ENCODE measurements around the gene BCL7B.
A peak's percentile ranks its signal among the peaks of the same experiment; 100 is the strongest.
"Not testable (repeated sequence)": the region's sequence is repeated elsewhere in the genome, so short reads cannot be mapped to it uniquely, and the experiment has no call there.

Gene BCL7B

DNA sequence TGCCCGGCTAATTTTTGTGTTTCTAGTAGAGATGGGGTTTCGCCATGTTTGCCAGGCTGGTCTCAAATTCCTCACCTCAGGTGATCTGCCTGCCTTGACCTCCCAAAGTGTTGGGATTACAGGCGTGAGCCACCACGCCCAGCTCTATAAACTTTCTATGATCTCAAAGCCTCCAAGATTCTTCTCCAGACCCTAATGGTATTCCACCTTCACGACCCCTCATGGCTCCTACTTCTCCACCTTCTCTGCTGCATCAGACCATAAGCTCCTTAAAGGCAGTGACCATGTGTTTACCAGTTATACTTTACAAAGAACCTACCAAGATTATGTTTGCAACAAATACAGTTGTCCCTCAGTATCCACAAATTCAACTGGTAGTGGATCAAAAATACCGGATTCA is 25.3 kb downstream of the BCL7B start:
- DNase-seq: no peak

DNA sequence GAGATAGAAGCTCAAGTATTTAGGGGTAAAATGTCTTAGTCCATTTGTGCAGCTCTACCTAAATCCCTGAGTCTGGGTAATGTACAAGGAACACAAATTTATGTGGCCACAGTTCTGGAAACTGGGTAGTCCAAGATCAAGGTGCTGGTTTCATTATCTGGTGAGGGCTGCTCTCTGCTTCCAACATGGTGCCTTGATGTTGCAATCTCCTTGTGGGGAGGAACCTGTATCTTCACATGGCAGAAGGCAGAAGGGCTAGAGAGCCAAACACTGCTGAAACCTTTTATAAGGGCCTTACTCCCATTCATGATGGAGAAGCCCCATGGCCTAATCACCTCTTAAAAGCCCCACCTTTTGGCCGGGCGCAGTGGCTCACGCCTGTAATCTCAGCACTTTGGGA is 26.7 kb downstream of the BCL7B start:
- DNase-seq: no peak

DNA sequence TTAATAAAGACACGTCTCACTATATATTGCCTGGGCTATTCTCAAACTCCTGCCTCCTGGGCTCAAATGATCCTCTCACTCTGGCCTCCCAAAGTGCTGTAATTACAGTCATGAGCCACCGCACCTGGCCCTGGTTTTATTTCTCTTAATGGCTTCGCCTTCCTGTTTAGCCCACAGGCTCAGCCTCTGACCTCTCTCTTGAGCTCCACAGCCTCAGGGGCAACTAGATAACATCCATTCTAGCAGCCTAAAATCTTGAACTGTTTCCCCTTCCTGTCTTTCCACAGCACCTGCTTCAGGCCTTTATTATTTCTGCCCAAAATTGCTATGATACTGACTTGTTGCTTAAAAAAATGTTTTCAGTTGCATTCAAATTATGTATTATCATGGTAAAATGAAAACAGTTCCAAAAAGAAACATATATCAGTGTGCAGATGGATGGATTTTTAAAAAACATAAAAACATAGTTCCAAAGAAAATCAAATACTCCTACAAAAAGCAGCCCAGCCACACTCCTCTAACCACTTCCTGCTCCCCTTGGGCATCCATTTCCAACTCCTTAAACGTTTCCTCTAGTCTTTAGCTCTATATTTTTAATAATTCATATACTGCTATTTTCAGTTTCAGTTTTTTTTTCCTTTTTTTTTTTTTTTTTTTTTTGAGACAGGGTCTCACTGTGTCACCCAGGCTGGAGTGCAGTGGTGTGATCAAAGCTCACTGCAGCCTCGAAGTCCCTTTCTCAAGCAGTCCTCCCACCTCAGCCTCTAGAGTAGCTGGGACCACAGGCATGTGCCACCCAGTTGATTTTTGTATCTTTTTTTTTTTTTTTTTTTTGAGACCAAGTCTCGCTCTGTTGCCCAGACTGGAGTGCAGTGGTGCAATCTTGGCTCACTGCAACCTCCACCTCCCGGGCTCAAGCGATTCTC is 30.3 kb downstream of the BCL7B start:
- no peak for DNase-seq

DNA sequence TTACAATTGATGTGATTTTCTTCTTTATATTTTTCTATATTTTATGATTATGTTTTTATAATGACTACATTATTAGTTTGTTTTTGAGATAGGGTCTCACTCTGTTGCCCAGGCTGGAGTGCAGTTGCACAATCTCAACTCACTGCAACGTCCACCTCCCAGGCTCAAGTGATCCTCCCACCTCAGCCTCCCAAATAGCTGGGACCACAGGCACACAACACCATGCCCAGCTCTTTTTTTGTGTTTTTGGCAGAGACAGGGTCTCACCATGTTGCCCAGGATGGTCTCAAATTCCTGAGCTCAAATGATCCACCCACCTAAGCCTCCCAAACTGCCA is 31.4 kb downstream of the BCL7B start:
- not testable (repeated sequence) for DNase-seq

DNA sequence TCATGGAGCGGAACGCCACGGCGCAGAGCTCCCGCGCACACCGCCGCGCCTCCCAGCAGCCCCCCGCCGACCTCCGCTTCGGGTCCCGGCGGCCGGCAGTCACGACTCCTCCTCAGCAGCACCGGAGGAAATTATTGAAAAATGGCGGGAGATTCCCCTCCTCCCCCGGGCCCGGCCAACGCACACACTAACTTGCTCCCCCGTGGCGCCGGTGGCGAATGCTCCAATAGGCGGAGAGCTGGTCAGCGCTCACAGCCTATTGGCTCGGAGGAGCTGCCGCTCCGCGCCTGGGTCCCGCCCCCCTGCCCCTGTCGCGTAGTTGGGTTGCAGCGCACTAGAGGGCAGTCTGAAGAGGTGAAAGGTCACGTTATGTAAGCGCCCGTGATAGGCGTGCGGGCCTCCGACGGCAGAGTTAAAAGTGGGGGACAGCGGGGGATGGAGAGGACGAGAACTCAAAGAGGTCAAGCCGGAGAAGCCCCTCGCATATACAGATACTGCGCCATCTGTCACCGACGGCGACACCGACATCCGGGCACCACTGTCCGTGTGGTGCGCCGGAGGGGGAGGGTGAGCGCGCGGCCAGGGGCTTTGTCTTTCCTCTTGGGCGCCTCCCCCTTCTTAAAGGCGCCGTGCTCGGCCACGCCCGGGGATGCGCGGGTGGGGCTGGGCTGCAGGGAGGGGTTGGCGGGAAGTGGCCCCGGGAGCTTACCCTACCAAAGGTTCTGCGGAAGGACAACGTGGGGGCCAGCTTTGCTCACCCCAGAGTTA is 35.2 kb downstream of the BCL7B start, which contains the start of gene BAZ1B:
Gene BAZ1B (minus strand): TSS at position 189 of the 768 bp plus-strand sequence. CDS start 360 bp downstream, outside the sequence.
- peak; percentile 99 for DNase-seq

DNA sequence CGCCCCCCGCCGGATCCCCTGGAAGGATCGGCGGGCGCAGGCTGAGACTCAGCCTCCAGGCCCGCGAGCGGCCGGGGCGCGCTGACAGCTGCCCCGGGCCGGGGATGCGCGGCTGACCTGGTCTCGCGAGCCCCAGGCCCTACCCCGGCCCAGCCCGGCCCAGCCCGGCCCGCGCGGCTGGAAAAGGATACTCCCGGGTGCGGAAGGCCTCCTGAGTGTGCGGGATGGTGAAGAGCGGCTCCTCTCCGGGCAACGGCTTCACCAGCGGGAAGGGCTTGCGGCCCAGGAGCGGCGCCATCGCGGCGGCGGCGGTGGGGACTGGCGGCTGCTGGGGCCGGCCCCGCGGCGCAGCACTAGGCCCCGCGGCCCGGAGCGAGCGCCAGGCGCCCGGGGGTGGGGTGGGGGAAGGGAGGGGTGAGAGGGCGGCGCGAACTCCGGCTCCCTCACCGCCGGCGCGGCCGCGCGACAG is 35.8 kb downstream of the BCL7B start:
- DNase-seq: no peak

DNA sequence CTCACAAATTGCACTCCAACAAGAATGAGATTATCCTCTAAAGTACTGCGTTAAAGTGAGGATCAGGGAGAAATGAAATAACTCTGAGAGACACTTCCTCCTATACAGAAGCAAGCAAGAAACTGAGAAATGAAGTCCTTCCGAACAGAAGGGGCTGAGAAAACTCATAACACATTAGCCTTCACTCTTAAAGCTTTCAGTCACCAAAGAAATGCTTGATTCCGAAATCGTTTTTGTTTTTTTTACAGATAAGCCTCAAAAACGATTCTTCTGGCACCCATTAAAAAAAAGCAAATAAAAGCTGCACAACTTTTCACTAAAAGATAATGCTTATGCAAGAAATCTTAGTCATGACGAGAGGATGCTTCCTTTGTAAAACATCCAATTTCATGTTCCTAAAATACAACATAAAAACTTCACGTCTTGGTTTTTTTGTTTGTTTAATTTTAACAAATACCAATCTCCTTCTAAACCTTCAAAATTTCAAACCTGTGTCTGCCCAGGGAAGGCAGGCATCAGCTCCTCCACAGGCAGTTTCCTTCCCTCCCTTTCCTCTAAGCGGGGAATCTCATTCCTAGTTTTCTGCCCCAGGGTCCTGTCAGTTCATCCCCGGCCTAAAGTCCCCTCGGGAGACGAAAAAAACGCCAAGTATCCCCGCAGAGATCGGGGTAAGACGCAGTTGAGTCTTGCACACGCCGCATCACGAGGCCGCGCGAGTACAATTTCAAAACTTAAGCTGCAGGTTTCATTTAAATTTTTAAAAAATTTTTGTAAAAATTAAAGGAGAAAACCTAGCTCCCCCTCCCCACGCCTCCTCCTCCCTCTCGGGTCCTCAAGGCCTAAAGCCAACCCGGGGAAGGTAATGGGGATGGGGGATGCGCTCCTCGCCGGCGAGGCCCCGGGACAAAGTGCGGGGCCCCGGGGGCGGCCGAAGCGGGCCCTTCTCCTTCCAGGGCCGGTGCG is 36.5 kb downstream of the BCL7B start:
- no peak for DNase-seq

DNA sequence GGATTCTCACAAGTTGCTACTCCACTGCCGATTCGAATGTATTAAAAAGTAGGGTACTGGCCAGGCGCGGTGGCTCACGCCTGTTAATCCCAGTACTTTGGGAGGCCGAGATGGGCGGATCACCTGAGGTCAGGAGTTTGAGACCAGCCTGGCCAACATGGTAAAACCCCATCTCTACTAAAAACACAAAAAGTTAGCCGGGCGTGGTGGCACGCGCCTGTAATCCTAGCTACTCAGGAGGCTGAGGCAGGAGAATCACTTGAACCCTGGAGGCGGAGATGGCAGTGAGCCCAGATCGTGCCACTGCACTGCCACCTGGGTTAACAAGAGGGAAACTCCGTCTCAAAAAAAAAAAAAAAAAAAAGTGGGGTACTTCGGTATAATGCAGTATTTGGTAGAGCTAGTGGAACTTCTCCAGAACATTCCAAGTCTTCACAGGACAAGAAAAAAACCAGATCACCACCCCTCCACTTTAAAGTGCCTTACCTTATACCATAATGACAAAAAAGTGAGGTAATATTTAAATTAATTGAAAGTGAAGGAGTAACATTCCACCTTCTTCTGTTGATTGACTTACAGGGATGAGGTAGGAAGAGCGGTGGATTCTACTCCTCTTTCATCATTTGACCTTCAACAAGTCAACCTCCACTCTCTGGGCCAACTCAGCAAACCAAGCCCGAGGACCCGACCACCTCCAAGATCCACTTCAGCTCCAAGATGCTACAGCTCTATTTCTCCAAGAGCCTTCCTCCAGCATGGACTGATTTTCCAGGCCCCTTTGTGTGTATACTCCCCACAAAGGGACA is 37.4 kb downstream of the BCL7B start:
- peak; percentile 49 for DNase-seq

DNA sequence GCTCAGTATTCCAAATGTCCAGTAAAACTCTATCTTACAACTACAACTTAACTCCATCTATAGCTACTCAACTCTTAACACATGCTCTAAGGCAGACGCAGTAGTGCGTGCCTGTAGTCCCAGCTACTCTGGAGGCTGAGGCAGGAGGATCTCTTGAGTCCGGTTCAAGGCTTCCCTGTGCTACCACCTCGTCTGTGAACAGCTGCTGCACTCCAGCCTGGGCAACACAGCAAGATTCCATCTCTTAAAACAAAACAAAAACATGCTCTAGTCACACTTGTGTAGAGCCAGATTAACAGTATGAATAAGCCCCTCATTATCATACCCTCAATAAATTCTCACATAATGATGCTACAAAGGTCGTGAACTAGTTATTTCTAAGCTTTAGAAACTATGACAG is 39.0 kb downstream of the BCL7B start:
- DNase-seq: no peak

DNA sequence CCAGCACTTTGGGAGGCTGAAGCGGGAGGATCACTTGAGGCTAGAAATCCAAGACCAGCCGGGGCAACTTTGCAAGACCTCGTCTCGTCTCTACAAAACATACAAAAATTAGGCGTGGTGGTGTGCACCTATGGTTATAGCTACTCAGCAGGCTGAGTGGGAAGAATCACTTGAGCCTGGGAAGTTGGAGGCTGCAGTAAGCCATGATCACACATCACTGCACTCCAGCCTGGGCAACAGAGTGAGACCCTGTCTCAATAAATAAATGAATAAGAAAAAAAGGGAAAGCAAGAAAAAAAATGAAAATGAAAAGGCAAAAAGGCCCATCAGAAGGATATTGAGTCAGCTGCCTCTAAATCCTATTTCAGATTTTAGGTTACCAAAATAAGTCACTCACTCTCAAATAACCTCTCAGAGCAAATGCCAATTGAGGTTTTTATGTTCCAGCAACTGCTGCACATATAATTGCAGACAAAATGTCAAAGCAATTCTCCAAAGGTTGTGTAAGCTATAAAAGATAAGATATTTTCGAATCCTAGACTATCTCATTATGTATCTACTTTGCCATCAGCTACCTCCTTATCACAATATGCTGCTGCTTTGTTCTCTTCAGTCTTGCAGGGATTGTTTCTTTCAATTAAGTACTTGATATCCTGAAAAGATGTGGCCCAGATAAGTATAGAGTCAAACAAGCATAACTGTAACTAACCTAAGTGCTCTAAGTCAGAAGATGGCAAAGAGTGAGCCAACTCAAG is 40.1 kb downstream of the BCL7B start:
- no peak for DNase-seq

DNA sequence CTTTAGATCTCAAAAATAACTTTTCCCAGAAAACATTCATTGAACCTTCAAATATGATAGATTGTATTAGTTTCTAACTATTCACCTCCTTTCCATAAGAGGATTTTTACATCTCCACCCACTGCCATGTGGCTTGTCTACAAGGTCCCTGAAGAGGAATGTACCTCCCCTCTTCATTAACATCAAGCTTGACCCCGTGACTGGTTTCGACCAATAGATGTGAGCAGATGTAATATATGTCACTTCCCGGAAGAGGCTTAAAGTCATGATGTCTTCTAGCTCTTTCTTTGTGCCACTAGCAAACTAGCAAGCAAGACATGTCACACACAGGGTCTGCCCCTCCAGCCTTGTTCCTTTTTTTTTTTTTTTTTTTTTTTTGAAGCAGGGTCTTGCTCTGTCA is 42.3 kb downstream of the BCL7B start:
- peak; percentile 27 for DNase-seq

DNA sequence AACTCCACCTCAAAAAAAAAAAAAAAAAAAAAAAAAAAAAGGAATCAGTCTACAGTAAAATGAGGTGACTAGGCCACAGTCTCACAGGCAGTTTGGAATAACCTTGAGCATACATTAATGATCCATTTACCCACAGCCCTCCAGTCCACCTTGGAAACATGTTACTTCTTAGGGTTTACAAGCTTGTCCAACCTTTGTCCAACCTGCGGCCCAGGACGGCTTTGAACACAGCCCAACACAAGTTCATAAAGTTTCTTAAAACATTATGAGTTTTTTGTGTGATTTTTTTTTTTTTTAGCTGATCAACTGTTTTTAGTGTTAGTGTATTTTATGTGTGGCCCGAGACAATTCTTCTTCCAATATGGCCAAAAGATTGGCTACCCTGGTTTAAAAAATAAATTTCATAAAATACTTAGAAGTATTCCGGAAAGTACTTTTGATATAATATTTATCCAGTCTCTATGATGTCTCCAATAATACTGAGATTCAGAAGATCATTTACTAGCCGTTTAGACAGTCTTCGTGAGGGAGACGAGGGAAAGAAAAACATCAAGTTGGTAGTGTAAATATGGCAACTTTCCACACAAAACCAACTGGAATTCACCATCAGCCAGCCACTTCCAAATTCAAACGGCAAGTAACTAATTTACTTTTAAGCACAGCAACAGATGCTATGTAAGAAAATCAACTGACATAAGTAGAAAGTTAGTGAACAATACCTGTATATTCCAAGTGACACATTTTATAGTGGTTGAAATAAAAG is 45.3 kb downstream of the BCL7B start:
- DNase-seq: no peak

DNA sequence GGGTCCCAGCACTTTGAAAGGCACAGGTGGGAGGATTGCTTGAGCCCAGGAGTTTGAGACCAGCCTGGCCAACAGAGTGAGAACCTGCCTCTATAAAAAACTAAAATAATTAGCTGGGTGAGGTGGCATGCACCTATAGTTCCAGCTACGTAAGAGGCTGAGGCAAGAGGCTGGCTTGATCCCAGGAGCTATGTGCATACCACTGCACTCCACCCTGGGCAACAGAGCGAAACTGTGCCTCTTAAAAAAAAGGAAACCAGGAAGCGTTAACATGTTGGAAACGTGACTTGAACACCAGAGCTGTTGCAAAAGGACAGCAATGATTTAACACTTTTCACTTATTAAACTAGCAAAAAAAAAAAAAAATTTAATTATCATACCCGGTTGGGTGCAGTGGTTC is 48.0 kb downstream of the BCL7B start:
- no peak for DNase-seq

DNA sequence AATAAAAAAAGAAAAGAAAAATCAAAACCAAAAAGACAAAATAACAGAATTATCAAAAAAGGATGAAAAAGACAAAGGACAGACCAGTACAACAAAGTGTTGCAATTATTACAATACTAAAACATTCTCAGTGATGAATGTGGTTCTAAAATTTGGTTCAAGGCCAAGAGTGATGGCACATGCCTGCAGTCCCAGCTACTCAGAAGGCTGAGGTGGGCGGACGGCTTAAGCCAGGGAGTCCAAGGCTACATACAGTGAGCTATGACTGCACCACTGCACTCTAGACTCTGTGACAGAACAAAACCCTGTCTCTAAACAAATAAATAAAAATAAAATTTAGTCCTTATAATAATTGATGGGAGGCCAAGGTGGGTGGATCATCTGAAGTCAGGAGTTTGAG is 49.9 kb downstream of the BCL7B start:
- no peak for DNase-seq

DNA sequence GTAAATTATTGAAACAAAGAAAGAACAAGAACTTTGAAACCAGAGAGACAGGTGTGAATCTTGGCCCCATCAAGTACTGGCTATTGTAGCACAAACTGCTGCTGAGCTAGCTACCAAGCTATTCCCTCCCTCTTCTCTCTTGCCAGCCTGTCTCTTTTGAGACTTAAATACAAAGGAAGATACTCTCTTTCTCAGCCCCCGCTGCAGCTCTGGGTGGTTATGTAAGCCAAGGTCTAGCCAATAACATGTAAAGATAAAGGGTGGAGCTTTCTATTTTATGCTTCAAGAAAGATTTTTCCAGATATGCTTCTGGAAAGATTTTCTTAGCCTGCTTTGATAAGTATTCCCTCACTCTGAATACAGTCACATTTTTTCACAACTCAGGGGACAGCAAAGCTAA is 52.6 kb downstream of the BCL7B start:
- no peak for DNase-seq

DNA sequence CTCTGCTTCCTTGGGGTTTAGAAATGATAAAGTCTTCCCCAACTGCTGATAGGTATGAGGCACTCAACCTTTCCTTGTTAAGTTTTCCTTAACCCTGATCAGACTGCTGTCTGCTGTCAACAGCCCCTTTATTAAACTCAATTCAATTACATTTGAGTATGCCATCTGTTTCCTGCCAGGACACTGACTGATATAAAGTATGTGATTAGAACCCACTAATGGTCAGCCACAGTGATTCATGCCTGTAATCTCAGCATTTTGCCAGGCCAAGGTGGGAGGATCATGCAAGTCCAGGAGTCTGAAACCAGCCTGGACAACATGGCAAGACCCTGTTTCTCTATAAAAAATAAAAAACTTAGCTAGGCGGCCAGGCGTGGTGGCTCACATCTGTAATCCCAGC is 53.5 kb downstream of the BCL7B start:
- DNase-seq: no peak

DNA sequence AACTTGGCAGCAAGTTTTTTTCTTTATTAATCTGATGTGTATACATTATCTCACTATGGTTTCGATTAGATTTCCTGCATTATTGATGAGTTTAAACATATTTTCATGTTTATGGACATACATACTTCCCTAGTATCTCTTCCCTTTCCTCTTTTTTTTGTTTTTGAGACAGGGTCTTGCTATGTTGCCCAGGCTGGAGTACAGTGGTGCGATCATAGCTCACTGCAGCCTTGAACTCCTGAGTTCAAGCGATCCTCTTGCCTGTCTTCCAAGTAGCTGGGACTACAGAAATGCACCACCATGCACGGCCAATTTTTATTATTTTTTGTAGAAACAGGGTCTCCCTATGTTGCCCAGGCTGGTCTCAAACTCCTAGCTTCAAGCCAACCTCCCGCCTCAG is 54.3 kb downstream of the BCL7B start:
- no peak for DNase-seq

DNA sequence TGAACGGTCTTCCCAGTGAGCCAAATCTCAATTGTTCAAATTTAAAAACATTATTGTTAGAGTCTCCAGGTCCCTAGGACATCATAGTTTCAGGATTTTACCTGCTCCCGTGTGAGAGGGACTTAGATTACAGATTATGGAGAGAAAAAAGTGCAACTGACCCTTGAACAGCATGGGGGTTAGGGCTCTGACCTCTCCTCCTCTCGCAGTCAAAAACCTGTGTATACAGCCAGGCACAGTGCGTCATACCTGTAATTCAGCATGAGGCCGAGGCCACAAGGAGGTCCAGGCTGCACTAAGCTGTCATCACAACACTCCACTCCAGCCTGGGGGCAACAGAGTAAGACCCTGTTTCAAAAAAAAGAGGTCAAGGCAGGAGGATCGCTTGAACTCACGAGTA is 60.9 kb downstream of the BCL7B start:
- no peak for DNase-seq

DNA sequence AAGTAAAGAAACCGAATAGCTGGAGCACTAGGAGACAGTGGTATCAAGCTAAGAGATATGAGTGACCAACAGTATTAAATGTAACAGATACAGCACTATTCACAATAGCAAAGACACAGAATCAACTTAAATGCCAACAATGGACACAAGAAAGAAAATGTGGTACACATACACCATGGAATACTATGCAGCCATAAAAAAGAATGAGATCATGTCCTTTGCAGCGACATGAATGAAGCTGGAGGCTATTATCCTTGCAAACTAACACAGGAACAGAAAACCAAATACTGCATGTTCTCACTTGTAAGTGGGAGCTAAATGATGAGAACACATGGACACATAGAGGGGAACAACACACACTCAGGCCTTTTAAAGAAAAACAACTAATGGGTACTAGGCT is 62.0 kb downstream of the BCL7B start:
- not testable (repeated sequence) for DNase-seq

DNA sequence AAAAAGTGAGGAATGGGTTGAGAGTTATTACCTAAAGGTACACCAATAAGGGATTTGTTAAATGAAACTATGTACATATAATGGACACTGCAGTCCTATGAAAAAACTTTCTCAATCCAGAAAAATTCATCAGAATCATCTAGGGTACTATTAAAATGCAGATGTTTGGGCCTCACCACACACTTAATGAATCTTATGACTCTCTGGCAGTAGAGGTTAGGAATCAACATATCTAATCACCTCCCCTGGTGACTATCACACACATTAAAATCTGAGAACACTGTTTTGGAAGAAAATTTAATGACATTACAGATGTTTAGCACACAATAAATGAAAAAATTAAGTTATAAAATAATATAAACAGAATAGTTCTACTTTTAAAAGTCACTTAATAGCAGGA is 67.5 kb downstream of the BCL7B start:
- no peak for DNase-seq

Measured in CD4-positive, alpha-beta T cell treated with Interleukin-21 for 1 hour (primary cell).